Measurements from ENCODE around the gene TUT4. TPM values are rescaled to one million over a fixed set of nuclear protein-coding genes. Genes with fewer than 3 reads are reported as not detected.

The TUT4 gene
- total RNA-seq, 2 donors from 2014 or later, result 44.4 to 76.1 TPM

GRCh38 chr1:52469108-52469507 is 83.8 kb downstream of the TUT4 start:
- no peak for DNase-seq (ENCODE audit: low spot score)

GRCh38 chr1:52463891-52464290 is 89.0 kb downstream of the TUT4 start:
- TF ChIP-seq POLR2AphosphoS5 (IDR thresholded peaks at IDR 0.05) (no peak), CTCF (IDR thresholded peaks at IDR 0.05) (no peak), POLR2A (IDR thresholded peaks at IDR 0.05) (no peak)
- Histone ChIP-seq H3K36me3 (peaks cover 0 to 3% of the 10 kb centered on the region in 2 donors), H3K27ac (no peak overlapping the region), H3K27me3 (replicated peaks; ENCODE audit: insufficient read depth) (no peaks in the 10 kb centered on the region), H3K9me3 (no peaks in the 10 kb centered on the region), H3K4me1 (replicated peaks) (no peaks in the 10 kb centered on the region), H3K4me3 (no peak overlapping the region)
- no peak for DNase-seq (ENCODE audit: low spot score)
- 95% methylated on average over 5 of the region's 5 CpGs for whole genome bisulfite sequencing
- intact Hi-C loops (cut with DNase I), result no loop called here

More at GRCh38 chr1:52469108-52469507, 83.8 kb downstream of the TUT4 start:
- Histone ChIP-seq H3K4me1 (replicated peaks) (no peaks in the 10 kb centered on the region), H3K9me3 (no peaks in the 10 kb centered on the region), H3K4me3 (no peak overlapping the region), H3K36me3 (no peaks in the 10 kb centered on the region), H3K27me3 (replicated peaks; ENCODE audit: insufficient read depth) (no peaks in the 10 kb centered on the region), H3K27ac (no peak overlapping the region)
- TF ChIP-seq CTCF (IDR thresholded peaks at IDR 0.05), result no peak
- TF ChIP-seq POLR2AphosphoS5 (IDR thresholded peaks at IDR 0.05), result no peak
- TF ChIP-seq POLR2A (IDR thresholded peaks at IDR 0.05), result no peak
- intact Hi-C loops (cut with DNase I), result no loop called here
- 100% methylated on average over 2 of the region's 2 CpGs for WGBS

DNA sequence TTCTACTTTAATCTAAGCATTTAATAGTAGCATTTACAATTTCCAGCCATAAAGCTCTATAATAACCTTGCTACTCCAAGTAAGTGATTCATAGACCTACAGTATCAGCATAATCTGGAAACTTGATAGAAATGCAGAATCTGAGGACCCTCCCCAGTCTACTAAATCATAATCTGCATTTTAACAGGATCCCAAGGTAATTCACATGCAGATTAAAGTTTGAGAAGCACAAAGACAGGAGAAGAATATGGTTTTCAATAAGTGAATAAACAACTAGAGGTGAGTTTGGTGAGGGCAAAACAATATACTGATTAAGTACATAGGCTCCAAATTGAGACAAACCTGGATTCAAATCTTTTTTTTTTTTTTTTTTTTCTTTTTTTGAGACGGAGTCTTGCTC is 91.1 kb downstream of the TUT4 start:
- Histone ChIP-seq H3K27ac (no peak overlapping the region), H3K4me3 (no peak overlapping the region), H3K4me1 (replicated peaks) (no peaks in the 10 kb centered on the region), H3K36me3 (peaks cover 0 to 3% of the 10 kb centered on the region in 2 donors), H3K27me3 (replicated peaks; ENCODE audit: insufficient read depth) (no peaks in the 10 kb centered on the region), H3K9me3 (no peaks in the 10 kb centered on the region)
- DNase-seq (ENCODE audit: low spot score), result no peak
- intact Hi-C loops (cut with DNase I), result no loop called here
- WGBS, result 100% methylated on average over 1 of the region's 1 CpG
- no peak for TF ChIP-seq POLR2A (IDR thresholded peaks at IDR 0.05)

GRCh38 chr1:52460694-52461093 is 92.2 kb downstream of the TUT4 start:
- Histone ChIP-seq H3K36me3 (peaks cover 0 to 3% of the 10 kb centered on the region in 2 donors), H3K27ac (no peak overlapping the region), H3K9me3 (no peaks in the 10 kb centered on the region), H3K4me3 (no peak overlapping the region), H3K4me1 (replicated peaks) (no peaks in the 10 kb centered on the region), H3K27me3 (replicated peaks; ENCODE audit: insufficient read depth) (no peaks in the 10 kb centered on the region)
- no peak for DNase-seq (ENCODE audit: low spot score)
- intact Hi-C loops (cut with DNase I), result no loop called here
- TF ChIP-seq POLR2A (IDR thresholded peaks at IDR 0.05) (no peak), CTCF (IDR thresholded peaks at IDR 0.05) (no peak), POLR2AphosphoS5 (IDR thresholded peaks at IDR 0.05) (no peak)
- WGBS, result 100% methylated on average over 1 of the region's 1 CpG

DNA sequence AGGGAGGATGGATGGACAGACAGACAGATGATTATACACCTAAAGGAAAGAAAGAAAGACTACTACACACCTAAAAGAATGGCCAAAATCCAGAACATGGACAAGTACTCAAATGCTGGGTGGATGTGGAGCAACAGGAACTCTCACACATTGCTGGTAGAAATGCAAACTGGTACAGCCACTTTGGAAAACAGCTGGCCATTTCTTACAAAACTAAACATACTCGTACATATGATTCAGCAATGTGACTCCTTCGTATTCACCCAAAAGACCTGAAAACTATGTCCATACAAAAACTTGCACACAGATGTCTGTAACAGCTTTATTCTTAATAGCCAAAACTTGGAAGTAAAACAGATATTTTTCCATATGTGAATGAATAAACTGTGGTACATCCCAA is 97.2 kb downstream of the TUT4 start:
- intact Hi-C loops (cut with DNase I), result no loop called here
- no peak overlapping the region for H3K4me3 ChIP-seq
- no peaks in the 10 kb centered on the region for H3K4me1 ChIP-seq (replicated peaks)
- no peaks in the 10 kb centered on the region for H3K9me3 ChIP-seq
- no peaks in the 10 kb centered on the region for H3K36me3 ChIP-seq
- WGBS, result 100% methylated on average over 2 of the region's 2 CpGs
- TF ChIP-seq POLR2AphosphoS5 (IDR thresholded peaks at IDR 0.05) (no peak), CTCF (IDR thresholded peaks at IDR 0.05) (no peak), POLR2A (IDR thresholded peaks at IDR 0.05) (no peak)
- no peaks in the 10 kb centered on the region for H3K27me3 ChIP-seq (replicated peaks; ENCODE audit: insufficient read depth)
- no peak overlapping the region for H3K27ac ChIP-seq
- no peak for DNase-seq (ENCODE audit: low spot score)
